ENCODE measurements around the gene MFRP. TPM values are rescaled to one million over a fixed set of nuclear protein-coding genes. Genes with fewer than 3 reads are reported as not detected.

Gene MFRP
- total and polyA plus RNA-seq, 10 donors, result 0.02 to 0.16 (median 0.03) TPM; not detected in 6

GRCh38 chr11:119341222-119342022 lies 5.1 kb downstream of the MFRP start:
- peaks cover 6 to 76% (median 16%) of the 10 kb centered on the region in 7 donors for H3K27me3 ChIP-seq (replicated peaks in 1 of 7)
- intact Hi-C loops (cut with DNase I; ENCODE audit: low total_unique reads), result no loop called here
- H3K27ac ChIP-seq, result peak overlapping the region; percentile 63 to 91 (median 87)
- peaks cover 33 to 59% (median 53%) of the 10 kb centered on the region in 6 donors for H3K4me1 ChIP-seq
- 20 to 30% (median 24%) methylated on average over 13 to 16 of the region's 16 CpGs for WGBS, 5 donors
- peaks cover 0 to 11% (median 6%) of the 10 kb centered on the region in 6 donors for H3K36me3 ChIP-seq
- peak; percentile 84 for DNase-seq
- H3K4me3 ChIP-seq, result peak overlapping the region in 2 of 8 donors; percentile 38 to 70
- no peak for TF ChIP-seq CTCF (IDR thresholded peaks at IDR 0.05 in 8 of 11, conservative IDR thresholded peaks at IDR 0.05 in 3 of 11)
- peak; percentile 45 to 72 (median 66) for TF ChIP-seq POLR2AphosphoS5 (IDR thresholded peaks at IDR 0.05)
- no peaks in the 10 kb centered on the region for H3K9me3 ChIP-seq

- DNase-seq, result peak; percentile 85
- no peaks in the 10 kb centered on the region for H3K9me3 ChIP-seq
- WGBS, 5 donors, result 4 to 11% (median 6%) methylated on average over 28 to 53 of the region's 53 CpGs
- peak within 1 kb of the TSS; percentile 63 to 91 (median 87) for H3K27ac ChIP-seq
- H3K36me3 ChIP-seq, result peaks cover 0 to 18% (median 8%) of the 10 kb centered on the region in 6 donors
- peaks cover 6 to 68% (median 16%) of the 10 kb centered on the region in 7 donors for H3K27me3 ChIP-seq (replicated peaks in 1 of 7)
- intact Hi-C loops (cut with DNase I; ENCODE audit: low total_unique reads), result no loop called here
- peaks cover 33 to 67% (median 58%) of the 10 kb centered on the region in 6 donors for H3K4me1 ChIP-seq
- H3K4me3 ChIP-seq, result peak within 1 kb of the TSS; percentile 11 to 70 (median 44)
- TF ChIP-seq CTCF (IDR thresholded peaks at IDR 0.05 in 8 of 11, conservative IDR thresholded peaks at IDR 0.05 in 3 of 11) (no peak), POLR2AphosphoS5 (IDR thresholded peaks at IDR 0.05) (peak; percentile 45 to 65 (median 54)), POLR2A (IDR thresholded peaks at IDR 0.05) (no peak)
These were observed 5.9 kb downstream of the MFRP start, which contains the start of gene C1QTNF5 for GRCh38 chr11:119340335-119341221. TSS of gene C1QTNF5 (minus strand) at chr11:119340883. CDS start at chr11:119340397, 486 bp downstream.

GRCh38 chr11:119339589-119340334 lies 6.7 kb downstream of the MFRP start:
- Histone ChIP-seq H3K4me3 (peak overlapping the region; percentile 11 to 70 (median 44)), H3K27me3 (replicated peaks in 1 of 7) (peaks cover 6 to 60% (median 16%) of the 10 kb centered on the region in 7 donors), H3K27ac (peak overlapping the region; percentile 63 to 91 (median 87)), H3K4me1 (peaks cover 40 to 75% (median 66%) of the 10 kb centered on the region in 6 donors), H3K9me3 (no peaks in the 10 kb centered on the region), H3K36me3 (peaks cover 0 to 18% (median 8%) of the 10 kb centered on the region in 6 donors)
- WGBS, 5 donors, result 0 to 37% (median 11%) methylated on average over 5 to 86 of the region's 86 CpGs
- DNase-seq, result peak; percentile 89
- TF ChIP-seq CTCF (IDR thresholded peaks at IDR 0.05 in 8 of 11, conservative IDR thresholded peaks at IDR 0.05 in 3 of 11), result peak; percentile 16 to 92 (median 80)
- no peak for TF ChIP-seq POLR2A (IDR thresholded peaks at IDR 0.05)
- peak in 2 of 3 donors; percentile 58 to 63 for TF ChIP-seq POLR2AphosphoS5 (IDR thresholded peaks at IDR 0.05)
- intact Hi-C loops (cut with DNase I; ENCODE audit: low total_unique reads), result no loop called here
